ENCODE data around the gene ARSI. TPM values are rescaled to one million over a fixed set of nuclear protein-coding genes. Genes with fewer than 3 reads are reported as not detected.

Gene ARSI
- total and polyA plus RNA-seq, 2 of the 4 experiments (the other 2 are of a cell fraction), result 14.8 to 15.2 TPM

- H3K14ac ChIP-seq (replicated peaks; ENCODE audit: low read depth, low read length), result peak overlapping the region; percentile 69
- H4K8ac ChIP-seq (ENCODE audit: low read depth in 2 of 2, low read length in 2 of 2), result peak overlapping the region; percentile 56 to 76
- H3K18ac ChIP-seq (ENCODE audit: low read depth, low read length), result peak overlapping the region; percentile 77
- peak overlapping the region; percentile 77 for H4K5ac ChIP-seq (ENCODE audit: low read depth, low read length)
- ChIA-PET CTCF (no interaction called here), POLR2A (ENCODE audit: unreplicated experiment) (no interaction called here)
- H3K36me3 ChIP-seq (ENCODE audit: control insufficient read depth, insufficient read depth, low read length), result peaks cover under 1% of the 10 kb centered on the region; the same call in 1 of the 2 replicates
- no peak overlapping the region for H3K4me3 ChIP-seq (ENCODE audit: insufficient read depth, low read depth, low read length)
- peak overlapping the region; percentile 32; the same call in 1 of the 2 replicates for H3K4me2 ChIP-seq (ENCODE audit: low read depth, low read length)
- WGBS, 2 experiments (ENCODE audit: extremely low coverage in 2 of 2, insufficient read length in 1 of 2), result 20% methylated on average over 9 of the region's 16 CpGs; no CpG with 5 or more reads in 1 of the 2 experiments
- peak overlapping the region; percentile 57; the same call in 1 of the 2 replicates for H3K56ac ChIP-seq (ENCODE audit: extremely low read depth, insufficient read depth, low read length)
- peak overlapping the region; percentile 93 for H2AFZ ChIP-seq (replicated peaks; ENCODE audit: low read length, poor library complexity)
- peak; percentile 77 for DNase-seq
- H3K4me1 ChIP-seq (ENCODE audit: control insufficient read depth, insufficient read depth, low read length), result peaks cover 49% of the 10 kb centered on the region
- H3K4ac ChIP-seq (ENCODE audit: low read depth, low read length), result peak overlapping the region; percentile 91
- peak overlapping the region; percentile 87 for H2BK15ac ChIP-seq (ENCODE audit: low read depth, low read length)
- intact Hi-C loops (cut with micrococcal nuclease) (loop anchor here (2.0 kb wide), 1 partner anchor 48 kb away; no protein-coding TSS in a partner anchor), in situ Hi-C loops (cut with MboI; ENCODE audit: low sequenced_read_pairs) (no loop called here), dilution Hi-C loops (cut with HindIII; ENCODE audit: low sequenced_read_pairs, unreplicated experiment) (no loop called here)
- no TSS peak for BruUV-seq (replicated peaks)
- H2AK5ac ChIP-seq (ENCODE audit: low read depth, low read length), result peak overlapping the region; percentile 91
- peak overlapping the region; percentile 44 for H2BK5ac ChIP-seq (ENCODE audit: low read depth, low read length, poor library complexity, severe bottlenecking)
- H3K27me3 ChIP-seq (ENCODE audit: control insufficient read depth, insufficient read depth, low read length), result no peaks in the 10 kb centered on the region
- H2AK9ac ChIP-seq (replicated peaks; ENCODE audit: low read depth, low read length, poor library complexity), result peak overlapping the region; percentile 84
- H2BK120ac ChIP-seq (ENCODE audit: low read depth, low read length), result peak overlapping the region; percentile 83
- peak overlapping the region; percentile 93 for H3K27ac ChIP-seq (ENCODE audit: insufficient read depth, low read length)
- peak overlapping the region; percentile 72 for H3K23ac ChIP-seq (ENCODE audit: low read depth, low read length)
- peaks cover 33% of the 10 kb centered on the region for H3K9me1 ChIP-seq (ENCODE audit: insufficient read depth, low read length)
- peak overlapping the region; percentile 83 for H4K91ac ChIP-seq (ENCODE audit: insufficient read depth, low read depth, low read length)
- ATAC-seq (ENCODE audit: low read depth), result no peak
- peaks cover 8% of the 10 kb centered on the region; the same call in 1 of the 2 replicates for H4K20me1 ChIP-seq (ENCODE audit: insufficient read depth, low read length)
- H3K9ac ChIP-seq (ENCODE audit: low read depth, low read length), result peak overlapping the region; percentile 26; the same call in 1 of the 2 replicates
- no peaks in the 10 kb centered on the region for H3K9me3 ChIP-seq (ENCODE audit: control insufficient read depth, insufficient read depth, low read length)
- TF ChIP-seq MAFK (IDR thresholded peaks at IDR 0.05; ENCODE audit: low read depth, low read length), result no peak
- TF ChIP-seq CTCF (conservative IDR thresholded peaks at IDR 0.05; ENCODE audit: low read depth, low read length), result 0 out of 2 replicates have a peak, but pooled peaks have one; percentile 3
- peaks cover 4 to 28% of the 10 kb centered on the region in 2 experiments; a peak in 3 of 4 replicates for H3K79me1 ChIP-seq (ENCODE audit: low read depth in 1 of 2, low read length in 2 of 2)
- H2BK20ac ChIP-seq (ENCODE audit: low read depth, low read length), result peak overlapping the region; percentile 42
These were observed 438 bp upstream of the ARSI start for GRCh38 chr5:150303070-150303615.
